Measurements from ENCODE around the gene DNAH10.
A peak's percentile ranks its signal among the peaks of the same experiment; 100 is the strongest.

DNAH10 gene

DNA sequence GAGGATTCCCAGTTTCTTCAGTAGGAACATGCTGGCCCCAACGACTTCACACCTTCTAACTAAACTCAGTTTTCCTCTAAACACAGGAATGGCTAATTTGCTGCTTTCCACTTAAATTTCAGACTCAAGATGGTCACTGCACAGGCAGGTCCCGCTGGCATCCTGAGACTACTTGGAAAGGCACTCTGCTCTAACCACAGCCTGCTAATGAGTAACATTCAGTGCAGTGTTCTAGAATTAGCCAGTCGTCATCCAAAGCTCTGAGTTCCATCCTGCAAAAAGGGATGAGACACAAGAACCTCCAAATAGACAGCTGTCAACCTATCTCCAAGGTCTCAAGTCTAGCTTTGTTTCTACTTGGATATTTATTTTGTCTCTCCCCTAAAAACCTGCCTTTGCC, 204.5 kb downstream of the DNAH10 start:
- no peak for DNase-seq

DNA sequence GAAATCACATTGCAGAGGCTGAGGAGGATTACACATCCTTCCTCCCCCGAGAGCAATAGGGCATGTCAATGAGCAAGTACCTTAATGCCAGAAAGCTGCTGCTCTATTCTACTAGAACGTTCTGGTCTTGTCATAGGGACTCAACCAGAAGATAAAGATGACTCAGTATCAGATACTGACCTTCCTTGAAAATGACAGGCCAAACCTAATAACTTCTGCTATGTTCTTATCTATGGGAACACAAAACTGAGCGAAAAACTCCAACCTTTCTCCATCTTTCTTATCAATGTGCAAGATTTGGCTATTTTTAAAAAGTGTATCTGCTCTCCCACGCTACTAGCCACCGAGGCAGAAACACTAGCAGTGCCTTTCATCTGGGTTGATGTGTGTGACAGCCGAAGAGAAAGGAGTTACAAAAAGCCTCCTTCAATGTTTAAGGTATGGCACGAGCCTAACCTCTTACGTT, 205.1 kb downstream of the DNAH10 start:
- DNase-seq, result no peak

DNA sequence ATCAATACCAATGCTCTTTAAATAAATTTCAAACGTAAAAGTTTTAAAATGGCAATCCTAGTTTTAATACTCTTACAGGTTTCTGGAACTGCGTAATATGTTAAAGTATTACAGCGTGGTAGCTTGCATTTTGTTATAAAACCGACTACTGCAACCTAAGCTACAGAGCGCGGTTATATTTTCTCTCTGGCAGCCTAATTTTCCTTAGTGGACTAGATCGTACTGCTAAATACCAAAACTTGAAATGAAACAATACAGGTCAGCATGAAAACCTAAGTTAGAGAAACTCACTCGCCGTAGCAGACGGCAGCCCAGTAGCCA, 209.3 kb downstream of the DNAH10 start:
- no peak for DNase-seq

DNA sequence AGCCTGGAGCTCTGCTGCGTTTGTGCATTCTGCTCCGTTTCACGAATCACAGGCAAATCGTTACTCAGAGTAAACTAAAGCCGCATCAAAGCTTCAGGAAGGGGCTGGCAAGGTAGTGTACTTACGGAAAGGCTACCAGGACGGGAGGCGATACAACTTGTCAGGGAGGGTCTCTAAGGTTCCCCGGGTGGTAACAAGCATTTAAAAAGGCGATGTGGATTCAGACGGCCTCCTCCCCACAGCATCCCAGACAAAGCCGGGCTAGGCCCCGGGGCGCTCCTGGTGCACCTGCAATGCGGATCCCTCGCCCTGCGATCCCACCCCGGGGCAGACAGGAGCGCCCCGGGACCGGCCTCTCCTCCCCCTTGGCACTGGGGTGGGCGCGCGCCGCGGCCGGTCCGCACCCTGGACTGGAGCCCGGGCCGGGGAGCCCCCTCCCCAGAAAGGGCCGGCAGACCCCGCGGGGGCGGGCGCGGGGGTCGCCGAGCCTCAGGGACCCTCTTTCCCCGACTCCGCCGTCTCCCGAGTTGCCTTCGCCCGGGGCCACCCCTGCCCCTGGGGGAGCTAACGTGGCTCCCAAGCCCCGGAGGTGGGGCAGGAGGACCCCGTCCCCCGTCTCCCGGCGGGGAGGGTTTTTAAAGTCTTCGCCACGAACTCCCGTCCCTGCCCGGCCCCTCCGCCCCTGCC, 209.8 kb downstream of the DNAH10 start:
- peak in 22 of 56 donors; percentile 10 to 63 (median 38) for DNase-seq

DNA sequence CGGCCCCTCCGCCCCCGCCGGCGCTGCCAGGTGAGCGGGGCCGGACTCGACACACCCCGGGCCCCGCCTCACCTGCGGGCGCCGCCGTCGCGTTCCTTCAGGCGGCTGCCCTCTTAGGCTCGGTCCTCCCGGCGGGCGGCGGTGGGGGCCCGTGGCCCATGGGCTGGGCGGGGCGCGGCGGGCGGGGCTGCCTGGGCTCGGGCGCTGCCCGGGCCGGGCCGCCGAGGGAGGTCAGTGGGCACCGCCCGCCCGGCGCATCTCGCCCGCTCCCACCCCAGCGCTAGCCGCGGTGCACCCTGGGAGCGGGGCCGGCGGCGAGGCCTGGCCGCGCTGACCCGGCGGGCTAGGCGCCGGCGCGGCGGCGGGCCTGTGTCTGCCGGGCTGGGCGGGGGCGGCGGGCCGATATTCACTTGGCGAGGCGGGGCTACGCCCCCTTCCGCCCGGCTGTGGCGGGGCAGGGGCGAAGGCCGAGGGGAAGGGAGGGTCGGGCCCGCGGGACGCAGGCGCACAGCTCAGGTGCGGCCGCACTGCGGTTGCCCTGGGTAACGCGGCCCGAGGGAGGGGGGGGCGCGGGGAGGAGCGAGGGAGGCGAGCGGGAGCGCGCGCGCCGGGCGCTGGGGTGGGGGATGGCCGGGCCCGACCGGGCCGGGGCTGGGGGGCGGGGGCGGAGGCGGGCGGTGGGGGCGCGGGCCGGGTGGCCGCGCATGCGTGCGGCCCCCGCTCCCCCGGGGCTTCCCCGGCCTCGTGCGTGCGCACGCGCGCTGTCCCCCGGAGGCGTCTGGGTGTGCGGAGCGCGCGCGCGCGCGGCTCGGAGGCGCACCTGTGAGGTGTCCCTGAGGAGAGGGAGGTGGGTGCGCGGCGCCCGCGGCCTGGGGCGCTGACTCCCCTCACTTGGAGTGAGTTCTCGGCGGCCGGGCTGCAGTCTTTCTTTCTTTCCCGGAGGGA, 210.6 kb downstream of the DNAH10 start, which contains the start of the genes CCDC92 and ZNF664:
Gene CCDC92, minus strand, starts transcription at position 375 of the 945 bp plus-strand sequence. CDS start 28,526 bp downstream, outside the sequence.
Gene ZNF664, plus strand, starts transcription at position 759 of the 945 bp plus-strand sequence. CDS start 38,930 bp downstream, outside the sequence.
- peak in 54 of 56 donors; percentile 41 to 91 (median 81) for DNase-seq

DNA sequence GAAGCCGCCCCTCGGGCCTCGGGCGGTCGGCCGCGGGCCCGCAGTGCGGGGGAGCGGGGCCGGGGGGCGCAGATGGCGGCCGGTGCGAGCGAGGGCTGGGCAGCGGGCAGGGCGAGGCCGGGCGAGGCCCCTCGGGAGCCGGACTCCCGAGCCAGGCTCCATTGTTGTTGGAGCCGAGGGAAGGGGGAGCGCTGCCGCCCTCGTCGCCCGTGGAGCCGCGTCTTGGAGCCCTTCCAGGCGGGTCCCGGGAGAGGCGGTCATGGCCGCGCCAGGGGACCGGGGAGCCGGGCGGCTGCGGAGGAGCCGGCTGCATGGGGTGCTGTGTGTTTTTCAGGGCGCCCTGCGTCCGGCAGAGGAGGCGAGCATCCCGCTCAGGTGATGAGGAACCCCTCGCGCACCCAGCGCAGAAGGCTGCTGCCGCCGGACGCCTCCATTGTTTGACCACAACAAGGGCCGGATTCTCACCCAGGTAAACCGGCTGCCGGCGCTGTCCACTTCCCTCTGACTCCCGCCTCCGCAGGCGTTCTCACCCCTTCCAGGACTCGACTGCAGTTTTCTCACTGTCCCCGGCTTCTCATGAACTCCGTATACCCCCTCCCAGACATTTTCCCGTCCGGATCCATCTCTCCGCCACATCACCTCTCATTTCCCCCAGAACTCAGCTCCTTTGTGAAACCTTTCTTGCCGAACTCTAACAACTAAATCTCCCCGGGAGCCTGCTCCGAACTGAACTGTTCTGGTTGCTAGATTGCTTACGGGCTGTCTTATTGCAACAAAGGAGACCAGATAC, 211.6 kb downstream of the DNAH10 start:
- DNase-seq, result peak in 19 of 56 donors; percentile 18 to 57 (median 37)

DNA sequence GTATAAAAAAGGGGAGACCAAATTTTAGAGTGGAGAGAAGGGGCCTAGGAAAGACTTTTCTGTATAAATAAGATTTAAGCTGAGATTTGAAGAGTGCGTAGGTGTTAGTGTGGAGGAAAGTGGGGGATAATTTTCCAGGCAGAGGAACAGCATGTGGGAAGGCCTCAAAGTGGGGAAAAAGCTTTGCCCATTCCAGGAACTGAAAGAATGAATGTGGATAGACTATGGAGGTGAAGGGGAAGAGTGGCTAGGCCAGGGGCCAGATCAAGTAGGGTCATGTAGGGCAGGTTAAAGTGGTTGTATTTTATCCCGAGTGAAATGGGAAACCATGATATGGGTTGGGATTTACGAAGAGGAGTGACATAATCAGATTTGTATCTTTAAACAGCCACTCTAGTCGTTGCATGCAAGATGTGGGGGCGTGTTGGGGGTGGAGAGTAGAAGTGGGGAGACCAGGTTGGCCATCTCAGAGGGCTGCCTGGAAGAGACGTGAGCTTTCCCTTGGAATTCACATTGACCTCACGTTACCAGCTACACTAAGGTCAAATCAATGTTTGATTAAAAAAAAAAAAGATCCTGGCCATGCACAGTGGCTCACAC, 214.2 kb downstream of the DNAH10 start:
- no peak for DNase-seq

DNA sequence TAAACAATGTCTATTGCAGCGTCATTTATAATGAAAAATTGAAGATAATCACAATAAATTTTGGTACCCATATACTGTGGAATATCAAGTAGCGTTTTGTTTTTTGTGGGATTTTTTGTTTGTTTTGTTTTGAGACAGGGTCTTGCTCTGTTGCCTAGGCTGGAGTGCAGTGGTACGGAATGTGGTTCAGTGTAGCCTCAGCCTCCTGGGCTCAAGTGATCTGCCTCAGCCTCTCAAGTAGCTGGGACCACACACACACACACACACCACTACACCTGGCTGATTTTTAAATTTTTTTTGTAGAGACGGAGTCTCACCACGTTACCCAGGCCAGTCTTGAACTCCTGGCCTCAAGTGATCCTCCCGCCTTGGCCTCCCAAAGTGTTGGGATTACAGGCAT, 217.5 kb downstream of the DNAH10 start:
- no peak for DNase-seq

DNA sequence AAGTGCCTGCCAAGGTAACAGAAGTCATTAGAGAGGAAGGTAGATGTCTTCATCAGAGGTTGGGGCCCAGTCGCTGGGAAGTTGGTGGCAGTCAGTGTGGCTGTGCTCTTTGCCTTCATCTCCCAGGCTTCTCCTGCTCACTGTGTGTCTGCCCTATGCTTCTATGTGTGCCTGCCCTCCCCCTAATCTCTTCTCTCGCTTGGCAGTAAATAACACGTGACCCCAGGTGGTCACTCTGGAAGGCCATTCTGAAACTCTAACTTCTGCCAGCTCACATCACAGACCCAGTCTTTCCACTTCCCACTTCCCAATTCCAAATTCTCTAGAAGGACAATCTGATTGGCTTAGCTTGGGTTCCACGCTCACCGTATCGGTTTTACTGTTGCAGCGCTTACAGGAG, 220.2 kb downstream of the DNAH10 start:
- no peak for DNase-seq

DNA sequence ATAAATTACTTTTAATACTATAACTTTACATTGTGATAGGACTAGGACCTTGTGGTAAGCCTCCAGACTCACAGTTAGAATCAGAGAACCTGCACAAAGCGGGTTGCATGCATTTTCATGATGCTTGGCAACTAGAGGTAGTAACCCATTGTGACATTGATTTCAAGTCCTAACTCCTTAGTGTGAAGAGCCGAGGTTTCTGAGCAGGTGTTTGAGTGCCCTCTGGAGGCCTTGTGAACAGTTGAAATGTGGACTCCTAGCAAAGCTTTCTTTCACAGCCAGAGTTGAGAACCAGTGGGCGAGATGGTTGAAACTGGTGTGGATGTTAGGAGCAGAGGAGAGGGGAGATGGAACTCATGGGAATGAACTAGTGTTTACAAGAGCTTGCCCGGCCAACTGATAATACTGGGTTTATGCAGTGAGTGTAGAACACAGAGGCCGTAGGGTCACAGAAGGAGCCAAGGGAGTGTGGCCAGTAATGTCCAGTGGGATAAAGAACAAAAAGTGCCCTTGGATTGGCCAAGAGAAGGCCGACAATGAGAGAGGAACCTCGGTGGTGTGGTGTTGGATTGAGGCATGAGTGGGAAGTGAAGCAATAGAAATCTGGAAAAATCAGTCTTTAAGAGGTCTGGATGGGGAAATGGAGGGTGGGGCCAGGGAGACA, 221.9 kb downstream of the DNAH10 start:
- DNase-seq, result peak in 26 of 56 donors; percentile 10 to 67 (median 30)

DNA sequence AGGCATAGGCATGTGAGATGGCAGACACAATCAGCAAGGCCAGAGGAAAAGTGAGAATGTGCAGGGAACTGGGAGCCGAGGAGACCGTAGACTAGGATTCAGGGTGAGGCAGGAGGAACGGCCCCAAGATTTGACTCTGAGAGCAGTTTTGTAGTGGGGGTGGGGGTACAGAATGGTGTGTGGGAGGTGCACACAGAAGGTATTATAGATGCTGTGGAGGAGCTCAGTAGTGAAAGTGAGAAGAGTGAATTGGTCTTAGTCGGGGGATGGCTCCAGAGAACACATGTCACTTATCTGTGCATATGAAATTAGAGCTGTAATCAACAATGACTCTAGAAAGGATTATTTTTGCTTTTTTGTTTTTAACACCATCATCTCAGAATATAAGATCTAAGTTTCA, 222.8 kb downstream of the DNAH10 start:
- DNase-seq, result no peak
